ENCODE measurements around the gene TLCD4. TPM values are rescaled to one million over a fixed set of nuclear protein-coding genes. Genes with fewer than 3 reads are reported as not detected.

Gene TLCD4
- total and polyA plus RNA-seq, 2 of the 13 experiments (the other 11 are each of a cell fraction or from before 2014, with no cell fraction given): 4.7 to 14.5 TPM

DNA sequence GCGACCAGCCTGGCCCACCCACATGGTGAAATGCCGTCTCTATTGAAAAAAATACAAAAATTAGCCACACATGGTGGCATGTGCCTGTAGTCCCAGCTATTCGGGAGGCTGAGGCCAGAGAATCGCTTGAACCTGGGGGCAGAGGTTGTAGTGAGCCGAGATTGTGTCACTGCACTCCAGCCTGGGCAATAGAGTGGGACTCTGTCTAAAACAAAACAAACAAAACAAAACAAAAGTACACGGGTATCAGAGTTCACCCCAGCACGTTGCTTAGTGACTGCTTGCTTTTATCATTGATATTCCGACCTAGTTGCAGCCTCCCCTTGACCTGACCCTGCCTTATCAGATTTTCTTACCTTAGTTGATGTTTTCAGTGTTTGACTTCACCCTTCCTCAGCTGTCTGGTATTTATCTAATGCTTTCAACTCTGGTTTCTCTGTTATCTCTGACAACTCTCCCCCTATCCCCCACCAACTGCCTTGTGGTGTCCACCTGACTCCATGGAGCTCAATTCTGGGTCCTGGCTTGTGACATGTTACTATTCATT, 5.1 kb downstream of the TLCD4 start (continued):
- TF ChIP-seq, protein P1, sequence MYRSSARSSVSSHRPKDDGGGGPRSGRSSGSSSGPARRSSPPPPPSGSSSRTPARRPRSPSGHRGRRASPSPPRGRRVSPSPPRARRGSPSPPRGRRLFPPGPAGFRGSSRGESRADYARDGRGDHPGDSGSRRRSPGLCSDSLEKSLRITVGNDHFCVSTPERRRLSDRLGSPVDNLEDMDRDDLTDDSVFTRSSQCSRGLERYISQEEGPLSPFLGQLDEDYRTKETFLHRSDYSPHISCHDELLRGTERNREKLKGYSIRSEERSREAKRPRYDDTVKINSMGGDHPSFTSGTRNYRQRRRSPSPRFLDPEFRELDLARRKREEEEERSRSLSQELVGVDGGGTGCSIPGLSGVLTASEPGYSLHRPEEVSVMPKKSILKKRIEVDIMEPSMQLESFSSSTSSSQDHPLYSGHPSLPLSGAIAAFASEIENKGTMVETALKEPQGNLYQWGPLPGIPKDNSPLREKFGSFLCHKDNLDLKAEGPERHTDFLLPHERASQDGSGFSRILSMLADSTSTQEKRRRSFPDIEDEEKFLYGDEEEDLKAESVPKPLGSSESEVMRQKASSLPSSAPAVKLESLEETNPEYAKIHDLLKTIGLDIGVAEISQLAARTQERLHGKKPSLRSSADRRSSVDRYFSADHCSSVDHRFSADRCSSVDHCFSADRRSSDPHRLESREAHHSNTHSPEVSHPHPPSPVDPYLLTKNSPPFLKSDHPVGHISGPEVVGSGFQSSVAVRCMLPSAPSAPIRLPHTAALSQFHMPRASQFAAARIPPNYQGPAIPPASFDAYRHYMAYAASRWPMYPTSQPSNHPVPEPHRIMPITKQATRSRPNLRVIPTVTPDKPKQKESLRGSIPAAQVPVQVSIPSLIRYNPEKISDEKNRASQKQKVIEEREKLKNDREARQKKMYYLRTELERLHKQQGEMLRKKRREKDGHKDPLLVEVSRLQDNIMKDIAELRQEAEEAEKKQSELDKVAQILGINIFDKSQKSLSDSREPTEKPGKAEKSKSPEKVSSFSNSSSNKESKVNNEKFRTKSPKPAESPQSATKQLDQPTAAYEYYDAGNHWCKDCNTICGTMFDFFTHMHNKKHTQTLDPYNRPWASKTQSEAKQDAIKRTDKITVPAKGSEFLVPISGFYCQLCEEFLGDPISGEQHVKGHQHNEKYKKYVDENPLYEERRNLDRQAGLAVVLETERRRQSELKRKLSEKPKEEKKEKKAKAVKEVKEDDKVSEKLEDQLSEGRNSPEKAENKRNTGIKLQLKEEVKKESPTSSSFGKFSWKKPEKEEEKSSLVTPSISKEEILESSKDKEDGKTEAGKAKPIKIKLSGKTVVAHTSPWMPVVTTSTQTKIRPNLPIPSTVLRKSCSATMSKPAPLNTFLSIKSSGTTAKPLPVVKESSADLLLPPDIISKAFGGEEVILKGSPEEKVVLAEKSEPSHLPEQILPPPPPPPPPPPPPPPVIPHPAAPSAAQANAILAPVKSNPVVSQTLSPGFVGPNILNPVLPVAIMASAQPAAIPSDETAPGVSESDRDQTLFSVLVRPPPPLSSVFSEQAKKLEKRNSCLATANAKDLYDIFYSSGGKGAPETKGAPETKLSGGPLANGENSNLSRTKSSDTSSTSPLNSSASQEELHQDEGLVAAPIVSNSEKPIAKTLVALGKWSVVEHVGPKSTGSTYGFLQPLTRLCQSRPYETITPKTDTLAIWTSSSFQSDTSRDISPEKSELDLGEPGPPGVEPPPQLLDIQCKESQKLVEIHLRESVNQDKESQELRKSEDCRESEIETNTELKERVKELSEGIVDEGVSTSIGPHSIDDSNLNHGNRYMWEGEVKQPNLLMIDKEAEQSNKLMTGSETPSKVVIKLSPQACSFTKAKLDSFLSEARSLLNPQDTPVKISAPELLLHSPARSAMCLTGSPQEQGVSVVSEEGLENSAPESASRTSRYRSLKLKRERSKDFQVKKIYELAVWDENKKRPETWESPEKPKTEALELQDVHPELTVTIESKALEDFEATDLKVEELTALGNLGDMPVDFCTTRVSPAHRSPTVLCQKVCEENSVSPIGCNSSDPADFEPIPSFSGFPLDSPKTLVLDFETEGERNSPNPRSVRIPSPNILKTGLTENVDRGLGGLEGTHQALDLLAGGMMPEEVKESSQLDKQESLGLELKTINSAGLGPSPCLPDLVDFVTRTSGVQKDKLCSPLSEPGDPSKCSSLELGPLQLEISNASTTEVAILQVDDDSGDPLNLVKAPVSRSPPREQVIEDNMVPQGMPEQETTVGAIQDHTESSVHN (CRISPR knock-in tag; IDR thresholded peaks at IDR 0.05): no peak
- no peak for TF ChIP-seq ZNF451 (CRISPR knock-in tag; IDR thresholded peaks at IDR 0.05)
- TF ChIP-seq SALL1 (CRISPR knock-in tag; IDR thresholded peaks at IDR 0.05): peak; percentile 96
- no peak for TF ChIP-seq ZKSCAN1 (IDR thresholded peaks at IDR 0.05; ENCODE audit: low read length)
- TF ChIP-seq NFE2L1 (CRISPR knock-in tag; IDR thresholded peaks at IDR 0.05; ENCODE audit: borderline replicate concordance): no peak
- TF ChIP-seq, protein P2, sequence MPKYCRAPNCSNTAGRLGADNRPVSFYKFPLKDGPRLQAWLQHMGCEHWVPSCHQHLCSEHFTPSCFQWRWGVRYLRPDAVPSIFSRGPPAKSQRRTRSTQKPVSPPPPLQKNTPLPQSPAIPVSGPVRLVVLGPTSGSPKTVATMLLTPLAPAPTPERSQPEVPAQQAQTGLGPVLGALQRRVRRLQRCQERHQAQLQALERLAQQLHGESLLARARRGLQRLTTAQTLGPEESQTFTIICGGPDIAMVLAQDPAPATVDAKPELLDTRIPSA (CRISPR knock-in tag; IDR thresholded peaks at IDR 0.05; ENCODE audit: borderline replicate concordance): 0 out of 2 replicates have a peak, but pooled peaks have one; percentile 48
- TF ChIP-seq ZNF589 (CRISPR knock-in tag; conservative IDR thresholded peaks at IDR 0.05): peak; percentile 78; the same call in 1 of the 2 replicates
- TF ChIP-seq ELF1 (CRISPR knock-in tag; IDR thresholded peaks at IDR 0.05): no peak; the same call in 1 of the 2 replicates
- no peak for TF ChIP-seq ZFP36 (IDR thresholded peaks at IDR 0.05; ENCODE audit: borderline replicate concordance, low read depth, low read length, partially characterized antibody)
- TF ChIP-seq ZNF557 (CRISPR knock-in tag; IDR thresholded peaks at IDR 0.05): no peak
- TF ChIP-seq SPEN (CRISPR knock-in tag; IDR thresholded peaks at IDR 0.05; ENCODE audit: low read depth): peak; percentile 58; the same call in 1 of the 2 replicates
- TF ChIP-seq ZNF720 (CRISPR knock-in tag; IDR thresholded peaks at IDR 0.05): no peak
- TF ChIP-seq ZNF780A (CRISPR knock-in tag; IDR thresholded peaks at IDR 0.05): no peak
- TF ChIP-seq, protein P3, sequence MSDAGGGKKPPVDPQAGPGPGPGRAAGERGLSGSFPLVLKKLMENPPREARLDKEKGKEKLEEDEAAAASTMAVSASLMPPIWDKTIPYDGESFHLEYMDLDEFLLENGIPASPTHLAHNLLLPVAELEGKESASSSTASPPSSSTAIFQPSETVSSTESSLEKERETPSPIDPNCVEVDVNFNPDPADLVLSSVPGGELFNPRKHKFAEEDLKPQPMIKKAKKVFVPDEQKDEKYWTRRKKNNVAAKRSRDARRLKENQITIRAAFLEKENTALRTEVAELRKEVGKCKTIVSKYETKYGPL (CRISPR knock-in tag; IDR thresholded peaks at IDR 0.05): no peak
- no peak for TF ChIP-seq MZF1 (CRISPR knock-in tag; IDR thresholded peaks at IDR 0.05; ENCODE audit: borderline replicate concordance)
- peak; percentile 64; the same call in 1 of the 2 replicates for TF ChIP-seq ZNF607 (CRISPR knock-in tag; IDR thresholded peaks at IDR 0.05; ENCODE audit: borderline replicate concordance)
- no peak for TF ChIP-seq SSRP1 (CRISPR knock-in tag; IDR thresholded peaks at IDR 0.05)
- no peak for TF ChIP-seq PAX8 (CRISPR knock-in tag; IDR thresholded peaks at IDR 0.05; ENCODE audit: borderline replicate concordance)
- no peak for TF ChIP-seq ZZZ3 (CRISPR knock-in tag; IDR thresholded peaks at IDR 0.05; ENCODE audit: borderline replicate concordance)
- TF ChIP-seq CENPX (CRISPR knock-in tag; IDR thresholded peaks at IDR 0.05): no peak
